ENCODE measurements around the gene OR5D16.
A peak's percentile ranks its signal among the peaks of the same experiment; 100 is the strongest.
"Not testable (repeated sequence)": the region's sequence is repeated elsewhere in the genome, so short reads cannot be mapped to it uniquely, and the experiment has no call there.

OR5D16 gene

DNA sequence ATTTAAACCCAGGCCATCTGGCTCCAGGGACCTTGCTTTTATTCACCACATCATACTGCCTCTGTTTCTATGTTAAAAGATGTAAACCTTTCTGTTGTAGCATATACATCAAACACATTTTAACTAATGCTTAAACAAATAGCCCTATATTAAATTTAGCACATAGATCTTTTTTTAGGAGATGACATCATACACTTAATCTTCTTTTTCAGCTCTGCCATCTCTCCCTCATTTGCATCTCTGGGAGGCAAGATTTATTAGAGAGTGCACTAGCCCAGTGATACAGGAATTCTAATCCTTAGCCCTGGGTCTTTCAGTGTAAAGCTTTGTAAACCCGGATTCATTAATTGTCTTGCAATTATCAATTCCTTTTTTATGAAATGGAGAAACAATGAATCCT lies 13.6 kb downstream of the OR5D16 start:
- TF ChIP-seq, protein P1, sequence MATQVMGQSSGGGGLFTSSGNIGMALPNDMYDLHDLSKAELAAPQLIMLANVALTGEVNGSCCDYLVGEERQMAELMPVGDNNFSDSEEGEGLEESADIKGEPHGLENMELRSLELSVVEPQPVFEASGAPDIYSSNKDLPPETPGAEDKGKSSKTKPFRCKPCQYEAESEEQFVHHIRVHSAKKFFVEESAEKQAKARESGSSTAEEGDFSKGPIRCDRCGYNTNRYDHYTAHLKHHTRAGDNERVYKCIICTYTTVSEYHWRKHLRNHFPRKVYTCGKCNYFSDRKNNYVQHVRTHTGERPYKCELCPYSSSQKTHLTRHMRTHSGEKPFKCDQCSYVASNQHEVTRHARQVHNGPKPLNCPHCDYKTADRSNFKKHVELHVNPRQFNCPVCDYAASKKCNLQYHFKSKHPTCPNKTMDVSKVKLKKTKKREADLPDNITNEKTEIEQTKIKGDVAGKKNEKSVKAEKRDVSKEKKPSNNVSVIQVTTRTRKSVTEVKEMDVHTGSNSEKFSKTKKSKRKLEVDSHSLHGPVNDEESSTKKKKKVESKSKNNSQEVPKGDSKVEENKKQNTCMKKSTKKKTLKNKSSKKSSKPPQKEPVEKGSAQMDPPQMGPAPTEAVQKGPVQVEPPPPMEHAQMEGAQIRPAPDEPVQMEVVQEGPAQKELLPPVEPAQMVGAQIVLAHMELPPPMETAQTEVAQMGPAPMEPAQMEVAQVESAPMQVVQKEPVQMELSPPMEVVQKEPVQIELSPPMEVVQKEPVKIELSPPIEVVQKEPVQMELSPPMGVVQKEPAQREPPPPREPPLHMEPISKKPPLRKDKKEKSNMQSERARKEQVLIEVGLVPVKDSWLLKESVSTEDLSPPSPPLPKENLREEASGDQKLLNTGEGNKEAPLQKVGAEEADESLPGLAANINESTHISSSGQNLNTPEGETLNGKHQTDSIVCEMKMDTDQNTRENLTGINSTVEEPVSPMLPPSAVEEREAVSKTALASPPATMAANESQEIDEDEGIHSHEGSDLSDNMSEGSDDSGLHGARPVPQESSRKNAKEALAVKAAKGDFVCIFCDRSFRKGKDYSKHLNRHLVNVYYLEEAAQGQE (IDR thresholded peaks at IDR 0.05; ENCODE audit: insufficient read depth in 1 of 2, low read depth in 2 of 2, low read length in 2 of 2), result no peak
- TF ChIP-seq POLR2AphosphoS5 (IDR thresholded peaks at IDR 0.05; ENCODE audit: low read depth, low read length), result no peak
- no peak for TF ChIP-seq FOXP2 (optimal IDR thresholded peaks at IDR 0.05; ENCODE audit: borderline replicate concordance, extremely low read depth, extremely low read length, insufficient read depth)
- no peak for TF ChIP-seq TAF1 (IDR thresholded peaks at IDR 0.05; ENCODE audit: borderline replicate concordance, insufficient read depth, low read length)

DNA sequence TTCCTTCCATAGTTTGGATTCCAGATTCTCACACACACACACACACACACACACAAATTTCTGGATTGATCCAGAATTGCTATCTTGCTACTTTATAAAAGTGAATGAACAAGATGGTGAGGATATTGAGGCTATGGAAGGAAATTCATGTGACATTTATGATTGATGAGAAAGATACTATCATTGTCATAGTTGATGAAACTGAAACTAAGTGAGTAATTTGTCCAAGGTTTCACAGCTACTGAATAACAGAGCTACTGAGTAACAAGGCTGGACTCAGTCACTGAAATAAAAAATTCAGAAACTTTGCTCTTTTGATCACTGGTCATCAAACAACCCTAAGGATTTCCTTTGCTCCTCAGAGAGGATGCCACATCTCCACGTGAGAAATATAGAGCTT lies 16.2 kb downstream of the OR5D16 start:
- TF ChIP-seq TAF1 (IDR thresholded peaks at IDR 0.05; ENCODE audit: borderline replicate concordance, insufficient read depth, low read length), result no peak
- no peak for TF ChIP-seq FOXP2 (optimal IDR thresholded peaks at IDR 0.05; ENCODE audit: borderline replicate concordance, extremely low read depth, extremely low read length, insufficient read depth)
- TF ChIP-seq SIN3A (IDR thresholded peaks at IDR 0.05; ENCODE audit: borderline replicate concordance, insufficient read depth, low read length), result no peak
- TF ChIP-seq POLR2AphosphoS5 (IDR thresholded peaks at IDR 0.05; ENCODE audit: low read depth, low read length), result no peak
- TF ChIP-seq, protein P1 (IDR thresholded peaks at IDR 0.05; ENCODE audit: insufficient read depth in 1 of 2, low read depth in 2 of 2, low read length in 2 of 2), result no peak

DNA sequence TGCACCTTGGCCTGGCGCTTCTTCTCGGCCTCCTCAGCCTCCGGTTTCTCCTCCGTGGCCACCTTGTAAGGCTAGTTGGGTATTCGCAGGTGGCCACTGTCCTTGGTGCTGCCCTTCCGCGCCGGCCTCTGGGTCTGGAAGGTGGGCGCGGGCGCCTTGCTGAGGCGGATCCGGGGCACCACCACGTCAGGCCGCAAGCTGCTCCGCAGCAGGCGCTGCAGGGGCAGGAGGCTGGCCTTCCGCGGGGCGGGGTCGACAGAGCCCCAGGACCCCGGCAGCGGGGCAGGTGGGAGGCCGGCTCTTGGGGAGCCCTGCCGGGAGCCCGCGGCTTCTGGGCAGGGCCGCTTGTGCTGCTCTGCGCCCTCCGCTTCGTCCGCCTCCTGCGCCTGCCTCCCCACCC lies 34.2 kb downstream of the OR5D16 start:
- TF ChIP-seq, protein P1 (IDR thresholded peaks at IDR 0.05; ENCODE audit: insufficient read depth in 1 of 2, low read depth in 2 of 2, low read length in 2 of 2), result peak in 1 of 2 experiments; percentile 72; a peak in 2 of 4 replicates

DNA sequence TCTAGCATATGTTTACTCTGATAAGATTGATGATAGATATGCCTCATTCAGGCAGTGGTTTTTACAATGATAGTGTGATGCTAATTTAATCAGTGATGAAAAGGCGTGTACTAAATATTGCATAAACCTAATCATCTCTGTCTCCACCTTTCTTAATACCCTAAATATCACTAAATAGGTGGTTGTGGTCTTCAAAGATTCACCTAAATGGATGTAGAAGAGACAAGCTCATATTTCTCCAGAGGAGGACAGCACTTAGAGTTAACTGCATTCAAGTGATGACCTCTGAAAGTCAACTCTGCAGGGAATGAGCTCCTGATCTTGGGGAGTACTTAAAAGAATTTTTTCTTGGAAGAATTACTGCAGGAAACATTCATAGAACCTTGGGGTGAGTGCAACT lies 44.4 kb downstream of the OR5D16 start, which contains the start of gene TRIM51:
Gene TRIM51, plus strand, starts transcription at position 301 of the 400 bp plus-strand sequence. CDS start 2,132 bp downstream, outside the sequence.
- TF ChIP-seq FOXP2 (optimal IDR thresholded peaks at IDR 0.05; ENCODE audit: borderline replicate concordance, extremely low read depth, extremely low read length, insufficient read depth); POLR2AphosphoS5 (IDR thresholded peaks at IDR 0.05; ENCODE audit: low read depth, low read length); TAF1 (IDR thresholded peaks at IDR 0.05; ENCODE audit: borderline replicate concordance, insufficient read depth, low read length): not testable (repeated sequence)

Data from PFSK-1 (cell line).